Activated T-cell treated with anti-CD3 and anti-CD28 coated beads, Interleukin-2, amount 50 U/mL, for 1 hour (primary cell): ENCODE data around the gene CARD19.
A peak's percentile ranks its signal among the peaks of the same experiment; 100 is the strongest.
"Not testable (repeated sequence)": the region's sequence is repeated elsewhere in the genome, so short reads cannot be mapped to it uniquely, and the experiment has no call there.

Source experiments
- DNase-seq: peaks from one replicate; pipeline ENCODE4 v3.0.0-alpha.2; 2020

CARD19 gene

GRCh38 chr9:93134740-93135444, 38.9 kb downstream of the CARD19 start:
- DNase-seq = no peak

GRCh38 chr9:93136011-93136440, 40.0 kb downstream of the CARD19 start:
- no peak for DNase-seq

- DNase-seq = no peak
Measured at GRCh38 chr9:93137362-93137761, 41.3 kb downstream of the CARD19 start.

- no peak for DNase-seq
Measured at GRCh38 chr9:93138171-93138764, 42.3 kb downstream of the CARD19 start.

GRCh38 chr9:93139365-93140182, 43.6 kb downstream of the CARD19 start:
- DNase-seq = no peak

- DNase-seq = no peak
Measured at GRCh38 chr9:93141771-93142483, 45.9 kb downstream of the CARD19 start.

- DNase-seq = peak; percentile 72
Measured at GRCh38 chr9:93143830-93144530, 48.0 kb downstream of the CARD19 start.

GRCh38 chr9:93146696-93147095, 50.7 kb downstream of the CARD19 start:
- DNase-seq = not testable (repeated sequence)

GRCh38 chr9:93147632-93148031, 51.6 kb downstream of the CARD19 start:
- DNase-seq = no peak

- no peak for DNase-seq
Measured at GRCh38 chr9:93148721-93149120, 52.7 kb downstream of the CARD19 start.

GRCh38 chr9:93149361-93149760, 53.3 kb downstream of the CARD19 start:
- DNase-seq = no peak

- DNase-seq = no peak
Measured at GRCh38 chr9:93151097-93151784, 55.2 kb downstream of the CARD19 start.

- DNase-seq = peak; percentile 45
Measured at GRCh38 chr9:93154293-93154903, 58.4 kb downstream of the CARD19 start.

- no peak for DNase-seq
Measured at GRCh38 chr9:93155716-93156474, 59.9 kb downstream of the CARD19 start.

GRCh38 chr9:93156475-93157008, 60.5 kb downstream of the CARD19 start:
- DNase-seq = no peak

- peak; percentile 75 for DNase-seq
Measured at GRCh38 chr9:93159601-93160471, 63.8 kb downstream of the CARD19 start.

- DNase-seq = no peak
Measured at GRCh38 chr9:93161786-93162562, 66.0 kb downstream of the CARD19 start.
